ENCODE data around the gene IFITM5.

DNA sequence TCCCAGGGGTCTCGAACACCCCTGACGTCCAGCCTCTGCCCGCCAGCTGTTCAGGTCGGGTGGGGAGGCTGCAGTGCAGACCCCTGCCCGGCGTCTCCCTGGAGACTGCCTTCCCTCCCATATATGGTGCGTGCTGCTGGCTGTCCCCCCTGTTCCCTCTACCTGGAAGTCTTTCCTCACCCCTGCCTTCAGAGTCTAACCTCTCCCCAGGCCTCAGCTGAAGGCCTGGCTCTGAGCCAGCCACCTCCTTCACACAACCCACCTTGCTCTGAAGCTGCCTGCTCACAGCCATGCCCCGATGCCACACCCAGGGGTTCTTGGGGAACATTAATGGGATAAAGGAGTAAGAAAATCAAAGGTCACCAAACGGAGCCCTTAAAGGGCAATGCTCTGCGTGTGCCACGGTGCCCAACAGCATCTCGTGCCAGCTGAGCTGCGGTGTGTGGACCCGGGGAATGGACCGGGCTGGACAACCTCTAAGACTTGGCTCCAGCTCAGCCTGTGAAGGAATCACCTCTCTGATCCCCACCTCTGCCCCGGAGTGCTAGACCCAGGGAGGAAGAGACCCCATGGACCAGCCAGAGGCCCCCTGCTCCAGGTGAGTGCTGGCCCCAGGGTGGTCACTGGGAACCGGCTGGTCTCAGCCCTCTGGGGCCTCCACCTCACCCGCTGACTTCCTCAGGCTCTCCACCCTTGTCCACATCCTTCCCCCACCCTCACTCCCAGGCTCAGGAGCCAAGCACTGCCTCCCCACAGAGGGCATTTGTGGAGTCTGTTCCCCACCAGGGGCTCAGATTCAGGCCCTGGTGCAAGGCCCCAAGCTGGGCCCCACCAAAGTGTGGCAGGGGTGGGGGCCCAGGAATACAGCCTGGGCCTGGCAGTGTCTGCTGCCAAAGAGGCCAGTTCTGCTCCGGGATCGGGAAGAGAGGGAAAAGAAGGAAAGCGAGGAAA, 21.1 kb downstream of the IFITM5 start, which contains the start of gene NLRP6:
- TF ChIP-seq, protein P1, sequence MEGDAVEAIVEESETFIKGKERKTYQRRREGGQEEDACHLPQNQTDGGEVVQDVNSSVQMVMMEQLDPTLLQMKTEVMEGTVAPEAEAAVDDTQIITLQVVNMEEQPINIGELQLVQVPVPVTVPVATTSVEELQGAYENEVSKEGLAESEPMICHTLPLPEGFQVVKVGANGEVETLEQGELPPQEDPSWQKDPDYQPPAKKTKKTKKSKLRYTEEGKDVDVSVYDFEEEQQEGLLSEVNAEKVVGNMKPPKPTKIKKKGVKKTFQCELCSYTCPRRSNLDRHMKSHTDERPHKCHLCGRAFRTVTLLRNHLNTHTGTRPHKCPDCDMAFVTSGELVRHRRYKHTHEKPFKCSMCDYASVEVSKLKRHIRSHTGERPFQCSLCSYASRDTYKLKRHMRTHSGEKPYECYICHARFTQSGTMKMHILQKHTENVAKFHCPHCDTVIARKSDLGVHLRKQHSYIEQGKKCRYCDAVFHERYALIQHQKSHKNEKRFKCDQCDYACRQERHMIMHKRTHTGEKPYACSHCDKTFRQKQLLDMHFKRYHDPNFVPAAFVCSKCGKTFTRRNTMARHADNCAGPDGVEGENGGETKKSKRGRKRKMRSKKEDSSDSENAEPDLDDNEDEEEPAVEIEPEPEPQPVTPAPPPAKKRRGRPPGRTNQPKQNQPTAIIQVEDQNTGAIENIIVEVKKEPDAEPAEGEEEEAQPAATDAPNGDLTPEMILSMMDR (IDR thresholded peaks at IDR 0.05; ENCODE audit: poor library complexity): no peak
- no peak for TF ChIP-seq EZH2 (IDR thresholded peaks at IDR 0.05; ENCODE audit: borderline replicate concordance)
